Measurements from ENCODE around the gene SLC48A1. TPM values are rescaled to one million over a fixed set of nuclear protein-coding genes. Genes with fewer than 3 reads are reported as not detected.
A peak's percentile ranks its signal among the peaks of the same experiment; 100 is the strongest.

Gene SLC48A1
- total and polyA plus RNA-seq, 2 donors (not counting 3 experiments of a cell fraction or from before 2014, with no cell fraction given), result 17.3 to 20.3 TPM

- Histone ChIP-seq H3K27me3 (ENCODE audit: control insufficient read depth in 2 of 2, insufficient read depth in 2 of 2, low read length in 2 of 2) (no peaks in the 10 kb centered on the region), H3K9me1 (replicated peaks; ENCODE audit: control insufficient read depth, extremely low read depth, insufficient read depth, low read length) (no peaks in the 10 kb centered on the region), H3K4me1 (ENCODE audit: control insufficient read depth, extremely low read depth, insufficient read depth, low read length) (peaks cover 27% of the 10 kb centered on the region), H3K4me3 (replicated peaks in 1 of 3; ENCODE audit: insufficient read depth in 1 of 3, low read depth in 1 of 3, low read length in 3 of 3) (no peak overlapping the region), H3K27ac (ENCODE audit: insufficient read depth, low read depth, low read length) (no peak overlapping the region), H3K9ac (replicated peaks; ENCODE audit: extremely low read depth, insufficient read depth, low read length) (no peak overlapping the region), H3K36me3 (ENCODE audit: control insufficient read depth in 2 of 2, extremely low read depth in 1 of 2, insufficient read depth in 2 of 2, low read length in 2 of 2) (peaks cover 17 to 41% of the 10 kb centered on the region in 2 experiments), H3K9me3 (replicated peaks; ENCODE audit: control insufficient read depth, insufficient read depth, low read length) (no peaks in the 10 kb centered on the region), H4K20me1 (replicated peaks; ENCODE audit: control insufficient read depth, extremely low read depth, insufficient read depth, low read length) (no peaks in the 10 kb centered on the region), H2AFZ (ENCODE audit: low read depth, low read length) (no peak overlapping the region), H3K4me2 (ENCODE audit: insufficient read depth, low read length) (no peak overlapping the region), H3K79me2 (ENCODE audit: control insufficient read depth, insufficient read depth, low read length) (no peaks in the 10 kb centered on the region)
- intact Hi-C loops (cut with micrococcal nuclease), result loop anchor here (5.0 kb wide), 1 partner anchor 36 kb away; the partner anchor contains the start of gene HDAC7
- TF ChIP-seq MAX (IDR thresholded peaks at IDR 0.05; ENCODE audit: insufficient read depth, insufficient read length) (no peak), POLR2AphosphoS5 (IDR thresholded peaks at IDR 0.05; ENCODE audit: insufficient read depth, low read depth, low read length) (peak; percentile 14), EZH2 (IDR thresholded peaks at IDR 0.05; ENCODE audit: borderline replicate concordance, low read depth, low read length, severe bottlenecking) (no peak), GATA2 (IDR thresholded peaks at IDR 0.05; ENCODE audit: insufficient read depth, insufficient read length, low read depth, low read length) (no peak), POLR2A (IDR thresholded peaks at IDR 0.05; ENCODE audit: low read depth, low read length) (peak; percentile 9), MYC (IDR thresholded peaks at IDR 0.05; ENCODE audit: low read depth, low read length) (no peak), JUN (IDR thresholded peaks at IDR 0.05; ENCODE audit: borderline replicate concordance, insufficient read depth, insufficient read length, low read depth) (no peak)
- no TSS peak for BruUV-seq (replicated peaks)
- DNase-seq (ENCODE audit: low read depth, low spot score), result no peak
- POLR2A ChIA-PET, result interaction anchor here (0.5 to 1.5 kb wide), 2 partner anchors 16 to 57 kb away, joined by 3 to 8 read pairs; no protein-coding TSS in a partner anchor
- CTCF ChIA-PET, result interaction anchor here (0.7 to 10.4 kb wide), 16 partner anchors 9 to 68 kb away, joined by 3 to 244 read pairs (median 5); partner anchors contain the start of gene SLC48A1
- FAIRE-seq, result no peak
- dilution Hi-C loops (cut with MboI; ENCODE audit: extremely low pct_ligation_motif_present, low sequenced_read_pairs), result no loop called here
Observed at GRCh38 chr12:47781479-47782371, 8.7 kb downstream of the SLC48A1 start.

All from endothelial cell of umbilical vein (primary cell).